Naive thymus-derived CD4-positive, alpha-beta T cell (primary cell): ENCODE measurements around the gene SPDYE5. TPM values are rescaled to one million over a fixed set of nuclear protein-coding genes. Genes with fewer than 3 reads are reported as not detected.
"Not testable (repeated sequence)": the region's sequence is repeated elsewhere in the genome, so short reads cannot be mapped to it uniquely, and the experiment has no call there.

Experiments
- ATAC-seq: fragments of 150-1000 bp; cut with Tn5 transposase; 2 replicates; pipeline ENCODE4 v1.10.0; 2021; ENCODE audit warnings: mild to moderate bottlenecking, moderate library complexity
- CTCF ChIA-PET: fragments of 350-600 bp; sonication (Branson Sonifier 250); formaldehyde crosslinking; loops from one replicate; lab custom pipeline; 2021; ENCODE audit warnings: antibody characterized with exemption; lab: Charles Lee
- POLR2A ChIA-PET: fragments of 350-600 bp; sonication (Branson Sonifier 250); formaldehyde crosslinking; loops from one replicate; lab custom pipeline; 2021; ENCODE audit warnings: antibody characterized with exemption, inconsistent platforms; lab: Charles Lee
- DNase-seq, 9 donors: peaks; one replicate each; pipeline versions ENCODE4 v3.0.0 to v3.0.0-alpha.2; 2020 to 2022; ENCODE audit warnings: mixed read lengths in 1 of 9
- H3K27ac ChIP-seq: one replicate; pipeline ENCODE4 v1.7.0; 2013; ENCODE audit warnings: mild to moderate bottlenecking, low read depth, low read length, moderate library complexity
- H3K27me3 ChIP-seq, 2 donors: one replicate each; pipeline ENCODE4 v1.7.0; 2013; ENCODE audit warnings: low read length in 2 of 2, mild to moderate bottlenecking in 2 of 2, moderate library complexity in 2 of 2; ENCODE audit not compliant: control insufficient read depth in 2 of 2, insufficient read depth in 2 of 2
- H3K36me3 ChIP-seq, 3 experiments: 1 replicate in 2 of 3; 2 replicates in 1 of 3; pipeline ENCODE4 v1.7.0; 2013; ENCODE audit warnings: low read length in 3 of 3, mild to moderate bottlenecking in 3 of 3, moderate library complexity in 1 of 3; ENCODE audit not compliant: insufficient read depth in 3 of 3, control insufficient read depth in 2 of 3
- H3K4me1 ChIP-seq, 2 donors: one replicate each; pipeline ENCODE4 v1.7.0; 2013; ENCODE audit warnings: low read length in 2 of 2, mild to moderate bottlenecking in 2 of 2, moderate library complexity in 1 of 2; ENCODE audit not compliant: control insufficient read depth in 2 of 2, insufficient read depth in 2 of 2
- H3K4me3 ChIP-seq: 2 replicates; pipeline ENCODE4 v1.7.0; 2013; ENCODE audit warnings: mild to moderate bottlenecking, low read length
- H3K9me3 ChIP-seq, 3 experiments: 1 replicate in 2 of 3; 2 replicates in 1 of 3; pipeline ENCODE4 v1.7.0; 2013; ENCODE audit warnings: low read length in 3 of 3; ENCODE audit not compliant: control insufficient read depth in 2 of 3
- H3K27ac Mint-ChIP-seq, 9 donors: one replicate each; pipeline ENCODE4 v1.8.0; 2020 to 2022; ENCODE audit warnings: mixed read lengths in 9 of 9, mild to moderate bottlenecking in 8 of 9, moderate library complexity in 5 of 9, inconsistent platforms in 2 of 9
- H3K27me3 Mint-ChIP-seq, 5 donors: one replicate each; pipeline ENCODE4 v1.8.0; 2021 to 2022; ENCODE audit warnings: mixed read lengths in 5 of 5, mild to moderate bottlenecking in 1 of 5
- H3K36me3 Mint-ChIP-seq, 5 donors: one replicate each; pipeline ENCODE4 v1.8.0; 2020 to 2022; ENCODE audit warnings: mixed read lengths in 5 of 5, mild to moderate bottlenecking in 3 of 5, inconsistent platforms in 1 of 5
- H3K4me1 Mint-ChIP-seq, 7 donors: one replicate each; pipeline ENCODE4 v1.8.0; 2020 to 2022; ENCODE audit warnings: mixed read lengths in 7 of 7, mild to moderate bottlenecking in 3 of 7, inconsistent platforms in 1 of 7
- H3K4me3 Mint-ChIP-seq, 10 donors: one replicate each; pipeline ENCODE4 v1.8.0; 2020 to 2022; ENCODE audit warnings: mild to moderate bottlenecking in 10 of 10, mixed read lengths in 10 of 10, moderate library complexity in 6 of 10, inconsistent platforms in 2 of 10
- H3K9me3 Mint-ChIP-seq, 11 donors: one replicate each; pipeline ENCODE4 v1.8.0; 2020 to 2022; ENCODE audit warnings: mixed read lengths in 11 of 11, mild to moderate bottlenecking in 4 of 11, inconsistent platforms in 1 of 11, moderate library complexity in 1 of 11
- intact Hi-C, 2 donors: fragments of 100-400 bp; cut with micrococcal nuclease; formaldehyde crosslinking; loops; one replicate each; pipeline ENCODE4 v1.15.1; 2023
- polyA plus RNA-seq, 2 donors: library from polyadenylated mRNA; unstranded; fragments of 300-500 nt; fragmentation: Illumina TruSeq; gene quantifications; one replicate each; pipeline ENCODE4 v1.2.3, GENCODE V29; 2021
- total RNA-seq, 6 experiments: library from RNA in 5 of 6; stranded (reverse) in 5 of 6; gene quantifications; 1 replicate in 5 of 6; 2 replicates in 1 of 6; pipeline ENCODE4 v1.2.3 and lab custom pipeline; 2021 to 2026

SPDYE5 gene
- total and polyA plus RNA-seq, 7 experiments from 2014 or later: 0.14 to 0.57 (median 0.33) TPM; not detected in 1

GRCh38 chr7:75470166-75470565 lies 22.0 kb upstream of the SPDYE5 start:
- H3K4me1 Mint-ChIP-seq, H3K4me3 Mint-ChIP-seq, H3K4me1 ChIP-seq, H3K27ac ChIP-seq, intact Hi-C loops, POLR2A ChIA-PET, CTCF ChIA-PET, H3K4me3 ChIP-seq, ATAC-seq, H3K9me3 Mint-ChIP-seq, H3K27me3 ChIP-seq, DNase-seq, H3K9me3 ChIP-seq, H3K27me3 Mint-ChIP-seq, H3K27ac Mint-ChIP-seq: not testable (repeated sequence)
- peaks cover 10 to 29% (median 24%) of the 10 kb centered on the region in 5 donors for H3K36me3 Mint-ChIP-seq
- H3K36me3 ChIP-seq: peaks cover 0 to 21% (median 0%) of the 10 kb centered on the region in 3 experiments

GRCh38 chr7:75477457-75477856 lies 14.7 kb upstream of the SPDYE5 start:
- H3K4me3 Mint-ChIP-seq, H3K36me3 ChIP-seq, H3K4me1 ChIP-seq, H3K27ac Mint-ChIP-seq, CTCF ChIA-PET, H3K9me3 ChIP-seq, ATAC-seq, DNase-seq, H3K27ac ChIP-seq, intact Hi-C loops, H3K4me3 ChIP-seq, POLR2A ChIA-PET, H3K27me3 ChIP-seq, H3K27me3 Mint-ChIP-seq, H3K9me3 Mint-ChIP-seq: not testable (repeated sequence)
- Mint-ChIP-seq H3K4me1 (peaks cover 4 to 17% (median 11%) of the 10 kb centered on the region in 7 donors), H3K36me3 (peaks cover 0 to 11% (median 8%) of the 10 kb centered on the region in 5 donors)

DNA sequence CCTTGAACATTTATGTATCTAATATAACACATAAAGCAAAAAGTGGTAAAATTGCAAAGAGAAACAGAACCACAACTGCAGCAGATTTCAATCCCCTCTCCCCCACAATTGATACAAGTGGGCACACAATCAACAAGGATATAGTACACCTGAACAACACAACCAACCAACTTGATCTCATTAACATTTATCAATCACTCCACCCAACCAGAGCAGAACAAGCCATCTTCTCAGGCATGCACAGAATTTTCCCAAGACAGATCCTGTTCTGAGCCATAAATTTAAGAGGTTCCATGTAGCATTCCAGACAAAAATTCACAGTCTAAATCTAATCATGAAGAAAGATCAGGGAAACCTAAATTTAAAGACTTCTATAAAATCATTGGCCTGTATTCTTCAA lies 11.8 kb upstream of the SPDYE5 start:
- H3K27ac ChIP-seq, H3K27me3 Mint-ChIP-seq, H3K4me3 ChIP-seq, DNase-seq, H3K36me3 Mint-ChIP-seq, H3K4me3 Mint-ChIP-seq, POLR2A ChIA-PET, H3K9me3 ChIP-seq, CTCF ChIA-PET, H3K27me3 ChIP-seq, H3K36me3 ChIP-seq, intact Hi-C loops, H3K27ac Mint-ChIP-seq, H3K4me1 ChIP-seq, H3K9me3 Mint-ChIP-seq, ATAC-seq: not testable (repeated sequence)
- peaks cover 9 to 28% (median 18%) of the 10 kb centered on the region in 7 donors for H3K4me1 Mint-ChIP-seq

DNA sequence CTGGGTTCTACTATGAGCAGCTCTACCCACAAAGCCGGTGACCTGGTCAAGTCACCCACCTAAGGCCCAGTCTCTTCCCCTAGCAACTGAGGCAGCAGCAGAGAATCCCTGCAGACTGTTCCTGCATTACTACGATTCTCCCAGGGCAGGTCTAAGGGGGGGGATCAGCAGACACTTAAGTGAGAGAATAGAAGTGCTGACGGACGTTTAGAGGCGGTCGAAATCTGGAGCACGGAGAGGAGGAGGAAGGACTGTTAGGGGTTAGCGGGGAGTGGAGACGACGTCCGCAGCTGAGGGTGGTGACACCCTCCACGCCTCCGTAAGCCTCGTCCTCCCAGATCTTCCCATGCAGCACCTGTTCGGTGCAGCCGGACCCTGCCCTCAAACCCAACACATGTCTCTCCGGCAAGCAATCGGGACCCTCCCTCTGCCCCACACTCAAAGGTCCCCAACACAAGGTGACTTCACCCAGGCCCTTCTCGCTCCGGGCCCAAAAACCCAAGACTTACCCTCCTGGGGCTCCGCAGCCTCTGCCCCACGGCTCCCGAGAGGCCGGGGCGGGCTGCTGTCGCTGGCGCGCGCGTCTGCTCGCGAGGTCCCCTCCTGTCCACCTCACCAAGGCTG lies 6.7 kb upstream of the SPDYE5 start:
- H3K4me1 ChIP-seq, H3K27me3 Mint-ChIP-seq, H3K9me3 ChIP-seq, H3K27me3 ChIP-seq, H3K36me3 ChIP-seq, H3K9me3 Mint-ChIP-seq, CTCF ChIA-PET, H3K36me3 Mint-ChIP-seq, ATAC-seq, POLR2A ChIA-PET: not testable (repeated sequence)
- H3K4me3 Mint-ChIP-seq: peak overlapping the region; percentile 88 to 97 (median 90)
- peak overlapping the region; percentile 43 for H3K4me3 ChIP-seq
- peak overlapping the region; percentile 73 to 89 (median 81) for H3K27ac Mint-ChIP-seq
- intact Hi-C loops: loop anchor here in 1 of 2 donors (5.0 kb wide), 1 partner anchor 42 kb away; no protein-coding TSS in a partner anchor
- peak overlapping the region; percentile 89 for H3K27ac ChIP-seq
- DNase-seq: peak in 3 of 9 donors; percentile 2 to 35 (median 4)
- peaks cover 4 to 21% (median 10%) of the 10 kb centered on the region in 7 donors for H3K4me1 Mint-ChIP-seq

DNA sequence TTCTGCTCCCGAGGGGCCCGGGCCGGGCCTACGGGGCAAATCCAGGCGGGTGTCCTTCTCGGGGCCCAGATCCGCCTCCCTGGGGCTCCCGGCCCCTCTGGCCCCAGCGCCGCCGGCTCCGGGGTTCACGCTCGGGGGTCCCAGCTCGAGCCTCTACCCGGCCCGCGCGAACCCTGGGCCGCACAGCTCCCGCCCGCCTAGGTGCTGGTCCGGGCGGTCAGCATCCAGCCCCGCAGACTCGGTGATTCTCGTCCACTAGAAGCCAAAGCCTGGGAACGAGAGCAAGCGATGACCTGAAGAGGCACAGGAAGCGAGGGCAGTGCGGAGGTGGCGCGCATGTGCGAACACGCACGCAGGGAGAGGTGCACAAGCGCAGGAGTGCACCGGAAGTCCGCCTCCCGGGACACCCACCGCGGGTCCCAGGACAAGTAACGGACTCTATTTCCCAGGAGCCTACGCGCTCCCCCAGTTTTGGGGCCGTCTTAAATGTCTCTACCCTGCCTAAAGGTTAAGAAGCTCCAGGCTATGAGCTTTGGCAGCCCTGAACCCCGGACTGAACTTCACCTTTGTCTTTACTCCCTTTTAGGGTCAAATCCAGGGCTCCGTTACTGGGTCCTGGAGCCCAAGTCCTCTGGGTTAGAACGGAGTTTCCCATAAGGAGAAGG lies 6.0 kb upstream of the SPDYE5 start, which contains the start of gene POM121C:
POM121C (minus strand) TSS at position 321 of the 665 bp plus-strand sequence. CDS start 44,803 bp downstream, outside the sequence.
- peak within 1 kb of the TSS; percentile 88 to 97 (median 90) for H3K4me3 Mint-ChIP-seq
- H3K4me1 ChIP-seq, H3K27me3 Mint-ChIP-seq, POLR2A ChIA-PET, H3K9me3 Mint-ChIP-seq, H3K36me3 Mint-ChIP-seq, H3K9me3 ChIP-seq, H3K36me3 ChIP-seq, H3K27me3 ChIP-seq, CTCF ChIA-PET: not testable (repeated sequence)
- DNase-seq (peak; percentile 48 to 84 (median 81)), ATAC-seq (peak; percentile 99)
- peaks cover 4 to 21% (median 10%) of the 10 kb centered on the region in 7 donors for H3K4me1 Mint-ChIP-seq
- peak within 1 kb of the TSS; percentile 73 to 89 (median 81) for H3K27ac Mint-ChIP-seq
- Histone ChIP-seq H3K27ac (peak within 1 kb of the TSS; percentile 89), H3K4me3 (peak within 1 kb of the TSS; percentile 75)
- intact Hi-C loops: loop anchor here in 1 of 2 donors (5.0 kb wide), 1 partner anchor 41 kb away; no protein-coding TSS in a partner anchor

- intact Hi-C loops, H3K9me3 ChIP-seq, H3K4me3 Mint-ChIP-seq, H3K36me3 ChIP-seq, H3K27me3 ChIP-seq, POLR2A ChIA-PET, H3K4me1 ChIP-seq, H3K4me3 ChIP-seq, H3K27ac ChIP-seq, DNase-seq, H3K9me3 Mint-ChIP-seq, H3K36me3 Mint-ChIP-seq, H3K4me1 Mint-ChIP-seq, H3K27me3 Mint-ChIP-seq, H3K27ac Mint-ChIP-seq, ATAC-seq, CTCF ChIA-PET: not testable (repeated sequence)
Observed at GRCh38 chr7:75509033-75509432, 16.9 kb downstream of the SPDYE5 start.
